ENCODE measurements around the gene NUDT5.
"Not testable (repeated sequence)": the region's sequence is repeated elsewhere in the genome, so short reads cannot be mapped to it uniquely, and the experiment has no call there.

The NUDT5 gene

DNA sequence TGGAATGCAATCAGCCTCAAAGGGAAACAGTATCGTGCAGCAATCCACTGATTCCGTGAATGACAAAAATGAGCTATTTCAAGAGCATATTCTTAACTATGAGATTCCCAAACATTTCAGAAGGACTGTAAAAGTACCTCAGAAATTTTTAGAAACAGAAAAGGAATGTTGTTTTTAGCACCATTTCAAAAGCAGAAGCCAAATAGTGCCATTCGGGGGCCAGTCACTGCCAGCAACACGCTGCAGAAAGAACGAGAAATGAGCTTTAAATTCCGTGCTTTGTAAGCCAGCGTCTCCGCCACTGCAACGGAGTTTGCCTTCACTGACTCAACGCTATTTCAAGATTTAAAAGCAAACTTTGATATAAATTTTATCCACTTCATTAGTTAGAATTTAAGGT is 6.3 kb downstream of the NUDT5 start:
- Histone ChIP-seq H3K4me3 (ENCODE audit: low read depth in 1 of 2, low read length in 2 of 2) (no peak overlapping the region), H3K27ac (ENCODE audit: low read depth, low read length) (no peak overlapping the region), H3K4me1 (ENCODE audit: control insufficient read depth in 1 of 2, insufficient read depth in 2 of 2, low read length in 2 of 2) (peaks cover 4 to 7% of the 10 kb centered on the region in 2 donors)

DNA sequence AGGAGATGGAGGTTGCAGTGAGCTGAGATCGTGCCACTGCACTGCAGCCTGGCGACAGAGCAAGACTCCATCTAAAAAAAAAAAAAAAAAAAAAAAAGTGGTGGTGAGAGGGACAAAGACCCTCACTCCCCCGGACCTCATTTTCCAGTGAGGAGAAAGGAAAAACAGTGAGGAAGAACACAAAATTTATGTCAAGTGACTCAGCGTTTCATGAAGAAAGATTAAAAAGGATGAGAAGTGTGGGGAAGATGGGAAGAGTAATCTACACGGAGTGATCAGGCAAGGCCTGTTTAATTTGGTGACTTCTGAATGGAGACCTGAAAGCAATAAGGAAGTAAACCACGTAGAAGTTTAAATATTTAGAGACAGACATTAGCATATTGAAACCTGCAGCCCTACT is 7.0 kb downstream of the NUDT5 start:
- H3K4me3 ChIP-seq (ENCODE audit: low read depth in 1 of 2, low read length in 2 of 2), result no peak overlapping the region
- no peaks in the 10 kb centered on the region for H3K9me3 ChIP-seq (ENCODE audit: control insufficient read depth in 1 of 2, low read length in 2 of 2)
- H3K4me1 ChIP-seq (ENCODE audit: control insufficient read depth in 1 of 2, insufficient read depth in 2 of 2, low read length in 2 of 2), result peaks cover 0 to 3% of the 10 kb centered on the region in 2 donors
- H3K9ac ChIP-seq (ENCODE audit: low read depth in 1 of 2, low read length in 2 of 2), result no peak overlapping the region
- H3K27ac ChIP-seq (ENCODE audit: low read depth, low read length), result no peak overlapping the region
- no peaks in the 10 kb centered on the region for H3K27me3 ChIP-seq (ENCODE audit: control insufficient read depth in 1 of 2, insufficient read depth in 2 of 2, low read length in 2 of 2)
- peaks cover 3 to 16% of the 10 kb centered on the region in 2 donors for H3K36me3 ChIP-seq (ENCODE audit: control insufficient read depth in 1 of 2, insufficient read depth in 2 of 2, low read length in 2 of 2)

More for the DNA sequence above, 6.3 kb downstream of the NUDT5 start:
- H3K27me3 ChIP-seq (ENCODE audit: control insufficient read depth in 1 of 2, insufficient read depth in 2 of 2, low read length in 2 of 2), result no peaks in the 10 kb centered on the region
- peaks cover 3 to 16% of the 10 kb centered on the region in 2 donors for H3K36me3 ChIP-seq (ENCODE audit: control insufficient read depth in 1 of 2, insufficient read depth in 2 of 2, low read length in 2 of 2)
- no peaks in the 10 kb centered on the region for H3K9me3 ChIP-seq (ENCODE audit: control insufficient read depth in 1 of 2, low read length in 2 of 2)
- no peak overlapping the region for H3K9ac ChIP-seq (ENCODE audit: low read depth in 1 of 2, low read length in 2 of 2)

DNA sequence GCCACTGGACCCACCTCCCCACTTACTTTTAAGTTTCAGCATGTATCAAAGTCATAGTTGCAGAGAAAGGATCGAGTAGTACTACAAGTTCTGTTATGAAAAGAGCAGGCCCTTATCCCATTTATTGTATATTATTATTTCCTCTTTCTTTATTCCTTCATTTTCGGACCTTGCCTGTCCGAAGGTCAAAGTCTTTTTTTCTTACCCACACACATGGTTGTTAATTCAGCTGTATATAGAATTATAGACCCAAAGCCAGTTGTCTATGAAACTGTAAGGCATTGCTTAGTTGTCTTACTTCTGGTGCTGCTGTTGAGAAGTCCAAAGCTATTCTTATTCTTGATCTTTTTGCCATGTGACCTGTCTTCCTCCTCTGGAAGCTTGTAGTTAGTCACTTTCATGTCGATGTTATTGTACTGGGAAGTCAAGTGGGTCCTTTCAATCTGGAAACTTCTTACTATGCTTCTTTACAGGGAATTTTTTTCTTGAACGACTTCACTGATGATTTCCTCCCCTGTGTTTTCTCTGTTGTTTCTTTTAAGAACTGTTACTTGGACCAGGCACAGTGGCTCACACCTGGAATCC is 8.3 kb downstream of the NUDT5 start:
- Histone ChIP-seq H3K27ac (ENCODE audit: low read depth, low read length) (no peak overlapping the region), H3K36me3 (ENCODE audit: control insufficient read depth in 1 of 2, insufficient read depth in 2 of 2, low read length in 2 of 2) (peaks cover 8 to 16% of the 10 kb centered on the region in 2 donors), H3K27me3 (ENCODE audit: control insufficient read depth in 1 of 2, insufficient read depth in 2 of 2, low read length in 2 of 2) (no peaks in the 10 kb centered on the region), H3K4me1 (ENCODE audit: control insufficient read depth in 1 of 2, insufficient read depth in 2 of 2, low read length in 2 of 2) (peaks cover 0 to 3% of the 10 kb centered on the region in 2 donors), H3K4me3 (ENCODE audit: low read depth in 1 of 2, low read length in 2 of 2) (no peak overlapping the region), H3K9me3 (ENCODE audit: control insufficient read depth in 1 of 2, low read length in 2 of 2) (no peaks in the 10 kb centered on the region), H3K9ac (ENCODE audit: low read depth in 1 of 2, low read length in 2 of 2) (no peak overlapping the region)

DNA sequence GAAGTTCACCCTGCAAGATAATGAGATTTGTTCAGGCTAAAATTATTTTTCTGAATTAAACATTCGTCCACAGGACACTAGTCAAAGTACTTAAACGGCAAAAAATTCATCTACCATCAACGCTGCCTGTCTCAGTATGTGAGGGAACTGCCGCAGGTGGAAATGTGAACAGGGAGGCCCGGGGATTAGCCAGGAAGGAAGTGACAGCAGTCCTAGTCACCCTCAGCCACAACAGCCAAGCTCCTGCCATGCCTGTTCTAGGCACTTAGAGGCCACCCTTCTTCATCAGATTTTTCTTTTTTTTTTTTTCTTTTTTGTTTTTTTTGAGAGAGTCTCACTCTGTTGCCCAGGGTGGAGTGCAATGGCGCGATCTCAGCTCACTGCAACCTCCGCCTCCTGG is 9.4 kb downstream of the NUDT5 start:
- Histone ChIP-seq H3K27me3 (ENCODE audit: control insufficient read depth in 1 of 2, insufficient read depth in 2 of 2, low read length in 2 of 2) (no peaks in the 10 kb centered on the region), H3K4me1 (ENCODE audit: control insufficient read depth in 1 of 2, insufficient read depth in 2 of 2, low read length in 2 of 2) (peaks cover 0 to 3% of the 10 kb centered on the region in 2 donors), H3K9me3 (ENCODE audit: control insufficient read depth in 1 of 2, low read length in 2 of 2) (no peaks in the 10 kb centered on the region), H3K4me3 (ENCODE audit: low read depth in 1 of 2, low read length in 2 of 2) (no peak overlapping the region), H3K9ac (ENCODE audit: low read depth in 1 of 2, low read length in 2 of 2) (no peak overlapping the region), H3K27ac (ENCODE audit: low read depth, low read length) (no peak overlapping the region), H3K36me3 (ENCODE audit: control insufficient read depth in 1 of 2, insufficient read depth in 2 of 2, low read length in 2 of 2) (peaks cover 8 to 13% of the 10 kb centered on the region in 2 donors)

DNA sequence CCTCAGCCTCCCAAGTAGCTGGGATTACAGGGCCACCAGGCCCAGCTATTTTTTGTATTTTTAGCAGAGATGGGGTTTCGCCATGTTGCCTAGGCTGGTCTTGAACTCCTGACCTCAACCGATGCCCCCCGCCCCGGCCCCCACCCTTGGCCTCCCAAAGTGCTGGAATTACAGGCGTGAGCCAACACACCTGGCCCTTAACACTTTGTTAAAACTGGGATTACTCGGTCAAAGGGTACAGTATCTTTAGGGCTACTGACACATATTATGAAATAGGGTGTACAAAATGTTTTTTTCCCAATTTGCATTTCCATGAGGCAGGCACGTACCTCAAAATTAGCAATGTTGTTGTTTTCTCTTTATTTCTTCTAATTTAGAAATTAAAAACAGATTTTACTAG is 11.5 kb downstream of the NUDT5 start:
- H3K27ac ChIP-seq (ENCODE audit: low read depth, low read length), result no peak overlapping the region
- no peaks in the 10 kb centered on the region for H3K9me3 ChIP-seq (ENCODE audit: control insufficient read depth in 1 of 2, low read length in 2 of 2)
- no peaks in the 10 kb centered on the region for H3K27me3 ChIP-seq (ENCODE audit: control insufficient read depth in 1 of 2, insufficient read depth in 2 of 2, low read length in 2 of 2)
- H3K36me3 ChIP-seq (ENCODE audit: control insufficient read depth in 1 of 2, insufficient read depth in 2 of 2, low read length in 2 of 2), result peaks cover 8 to 13% of the 10 kb centered on the region in 2 donors
- peaks cover 3 to 5% of the 10 kb centered on the region in 2 donors for H3K4me1 ChIP-seq (ENCODE audit: control insufficient read depth in 1 of 2, insufficient read depth in 2 of 2, low read length in 2 of 2)
- H3K4me3 ChIP-seq (ENCODE audit: low read depth in 1 of 2, low read length in 2 of 2), result no peak overlapping the region
- H3K9ac ChIP-seq (ENCODE audit: low read depth in 1 of 2, low read length in 2 of 2), result no peak overlapping the region

DNA sequence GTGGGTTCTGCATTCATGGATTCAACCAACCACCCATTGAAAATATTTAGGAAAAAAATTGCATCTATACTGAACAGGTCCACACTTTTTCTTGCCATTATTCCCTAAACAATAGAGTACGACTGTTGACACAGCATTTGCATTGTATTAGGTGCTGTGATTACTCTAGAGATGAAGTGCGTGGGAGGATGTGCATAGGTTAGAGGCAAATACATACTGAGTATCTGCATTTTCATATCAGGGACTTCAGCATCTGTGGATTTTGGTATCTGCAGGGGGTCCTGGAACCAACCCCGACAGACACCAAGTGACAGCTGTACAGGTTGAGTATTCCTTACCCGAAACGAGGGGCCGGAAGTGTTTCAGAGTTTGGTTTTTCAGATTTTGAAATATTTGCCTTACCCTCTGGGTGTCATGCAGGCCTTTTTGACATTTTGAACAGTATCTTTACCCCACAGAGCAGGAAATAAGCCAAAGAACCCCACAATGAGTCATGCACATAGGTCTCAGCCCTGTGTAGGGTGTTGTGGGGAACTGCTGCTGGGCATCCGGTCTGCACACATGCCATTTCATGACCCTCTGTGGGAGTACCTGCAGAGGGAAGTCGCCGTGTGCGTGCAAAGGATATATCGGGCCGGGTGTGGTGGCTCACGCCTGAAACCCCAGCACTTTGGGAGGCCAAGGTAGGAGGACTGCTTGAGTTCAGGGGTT is 14.5 kb downstream of the NUDT5 start:
- Histone ChIP-seq H3K4me3 (ENCODE audit: low read depth in 1 of 2, low read length in 2 of 2) (no peak overlapping the region), H3K27me3 (ENCODE audit: control insufficient read depth in 1 of 2, insufficient read depth in 2 of 2, low read length in 2 of 2) (no peaks in the 10 kb centered on the region), H3K27ac (ENCODE audit: low read depth, low read length) (no peak overlapping the region), H3K4me1 (ENCODE audit: control insufficient read depth in 1 of 2, insufficient read depth in 2 of 2, low read length in 2 of 2) (peaks cover 0 to 5% of the 10 kb centered on the region in 2 donors), H3K36me3 (ENCODE audit: control insufficient read depth in 1 of 2, insufficient read depth in 2 of 2, low read length in 2 of 2) (peaks cover 16 to 22% of the 10 kb centered on the region in 2 donors), H3K9ac (ENCODE audit: low read depth in 1 of 2, low read length in 2 of 2) (no peak overlapping the region), H3K9me3 (ENCODE audit: control insufficient read depth in 1 of 2, low read length in 2 of 2) (no peaks in the 10 kb centered on the region)

DNA sequence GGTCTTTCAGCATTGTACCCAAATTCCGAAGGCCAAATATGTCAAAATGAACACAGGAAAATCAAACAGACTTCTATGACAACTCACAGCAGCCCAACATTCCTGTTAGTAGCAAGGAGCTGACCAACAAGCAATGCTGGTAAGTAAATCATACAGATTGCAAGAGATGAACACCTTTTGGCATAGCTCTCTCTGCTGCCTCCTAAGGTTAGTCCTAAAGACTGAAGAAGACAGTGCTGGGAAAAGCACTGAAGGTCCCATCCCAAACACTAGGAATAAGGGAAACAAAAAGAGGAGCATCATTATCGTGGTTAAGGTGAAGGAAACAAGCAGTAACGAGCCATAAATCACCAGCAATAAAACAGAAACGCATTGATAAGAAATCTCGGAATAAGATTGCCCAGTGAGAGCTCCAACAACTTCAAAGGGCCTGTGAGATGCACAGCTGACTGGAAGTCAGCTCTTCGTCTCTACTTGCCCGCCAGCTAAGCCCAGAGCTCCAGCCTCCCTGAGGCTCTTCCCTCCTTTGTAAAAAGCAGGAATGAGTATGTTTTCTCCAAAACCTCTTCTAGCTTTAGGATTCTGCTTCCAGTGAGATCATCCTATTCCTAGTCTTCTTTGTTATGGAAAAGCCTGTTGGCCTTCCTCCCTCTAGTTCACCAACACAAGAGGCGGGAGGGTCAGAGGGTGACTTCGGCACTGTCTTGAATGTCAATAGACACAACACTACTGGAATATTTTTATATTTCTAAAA is 15.3 kb downstream of the NUDT5 start:
- H3K4me3 ChIP-seq (ENCODE audit: low read depth in 1 of 2, low read length in 2 of 2), result no peak overlapping the region
- H3K36me3 ChIP-seq (ENCODE audit: control insufficient read depth in 1 of 2, insufficient read depth in 2 of 2, low read length in 2 of 2), result peaks cover 16% of the 10 kb centered on the region in 2 donors
- H3K9ac ChIP-seq (ENCODE audit: low read depth in 1 of 2, low read length in 2 of 2), result no peak overlapping the region
- H3K27me3 ChIP-seq (ENCODE audit: control insufficient read depth in 1 of 2, insufficient read depth in 2 of 2, low read length in 2 of 2), result no peaks in the 10 kb centered on the region
- no peak overlapping the region for H3K27ac ChIP-seq (ENCODE audit: low read depth, low read length)
- no peaks in the 10 kb centered on the region for H3K9me3 ChIP-seq (ENCODE audit: control insufficient read depth in 1 of 2, low read length in 2 of 2)
- peaks cover 0 to 5% of the 10 kb centered on the region in 2 donors for H3K4me1 ChIP-seq (ENCODE audit: control insufficient read depth in 1 of 2, insufficient read depth in 2 of 2, low read length in 2 of 2)

DNA sequence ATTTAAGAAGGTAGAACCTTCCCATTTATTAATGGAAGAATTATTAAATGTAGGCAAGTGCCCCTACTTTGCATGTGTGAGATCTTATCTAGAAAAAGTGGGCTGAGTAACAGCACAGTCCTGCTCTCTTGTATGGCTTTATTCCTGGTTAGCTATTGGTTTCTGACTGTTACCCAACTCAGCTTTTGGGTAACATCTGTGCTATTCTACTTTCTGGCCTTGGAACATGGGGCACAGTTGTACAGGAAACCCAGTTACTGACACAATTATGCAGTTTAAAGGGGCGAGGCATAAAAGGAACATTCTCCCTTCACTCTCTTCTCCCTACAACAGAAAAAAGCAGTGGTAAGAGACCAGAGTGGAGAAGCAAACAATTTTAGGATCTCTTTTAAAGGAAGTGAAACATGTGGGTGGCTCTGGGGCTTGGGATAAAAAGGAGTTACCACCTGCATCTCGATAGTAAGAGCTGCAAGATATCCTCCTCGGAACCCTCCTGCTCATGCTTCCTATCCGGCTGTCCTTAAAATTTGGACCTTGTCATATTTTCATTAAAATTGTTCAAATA is 16.0 kb downstream of the NUDT5 start:
- Histone ChIP-seq H3K36me3 (ENCODE audit: control insufficient read depth in 1 of 2, insufficient read depth in 2 of 2, low read length in 2 of 2) (peaks cover 14 to 15% of the 10 kb centered on the region in 2 donors), H3K4me3 (ENCODE audit: low read depth in 1 of 2, low read length in 2 of 2) (no peak overlapping the region), H3K27ac (ENCODE audit: low read depth, low read length) (no peak overlapping the region), H3K4me1 (ENCODE audit: control insufficient read depth in 1 of 2, insufficient read depth in 2 of 2, low read length in 2 of 2) (peaks cover 0 to 5% of the 10 kb centered on the region in 2 donors), H3K9ac (ENCODE audit: low read depth in 1 of 2, low read length in 2 of 2) (no peak overlapping the region), H3K9me3 (ENCODE audit: control insufficient read depth in 1 of 2, low read length in 2 of 2) (no peaks in the 10 kb centered on the region), H3K27me3 (ENCODE audit: control insufficient read depth in 1 of 2, insufficient read depth in 2 of 2, low read length in 2 of 2) (no peaks in the 10 kb centered on the region)

DNA sequence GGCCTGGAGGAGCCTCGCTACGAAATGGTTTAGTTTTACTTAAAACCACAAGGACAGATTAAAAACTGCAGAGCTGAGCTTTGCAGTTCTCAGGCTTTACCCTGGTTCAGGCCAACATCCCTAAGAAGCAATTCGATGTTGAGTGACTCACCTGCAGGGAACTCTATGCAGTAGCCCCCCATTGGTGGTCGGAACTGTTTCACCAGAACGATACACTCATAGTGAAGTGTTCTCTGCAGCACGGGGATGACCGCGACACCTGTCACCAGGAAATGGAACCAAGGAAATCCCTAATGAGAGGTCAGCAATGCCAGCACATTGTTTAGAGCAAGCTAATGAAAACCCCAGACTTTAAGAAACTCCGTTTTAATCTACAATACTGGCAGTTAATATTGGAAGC is 18.0 kb downstream of the NUDT5 start:
- no peak overlapping the region for H3K9ac ChIP-seq (ENCODE audit: low read depth in 1 of 2, low read length in 2 of 2)
- no peaks in the 10 kb centered on the region for H3K9me3 ChIP-seq (ENCODE audit: control insufficient read depth in 1 of 2, low read length in 2 of 2)
- H3K36me3 ChIP-seq (ENCODE audit: control insufficient read depth in 1 of 2, insufficient read depth in 2 of 2, low read length in 2 of 2), result peaks cover 16 to 30% of the 10 kb centered on the region in 2 donors
- H3K4me3 ChIP-seq (ENCODE audit: low read depth in 1 of 2, low read length in 2 of 2), result no peak overlapping the region
- no peak overlapping the region for H3K27ac ChIP-seq (ENCODE audit: low read depth, low read length)
- peaks cover 0 to 5% of the 10 kb centered on the region in 2 donors for H3K4me1 ChIP-seq (ENCODE audit: control insufficient read depth in 1 of 2, insufficient read depth in 2 of 2, low read length in 2 of 2)
- no peaks in the 10 kb centered on the region for H3K27me3 ChIP-seq (ENCODE audit: control insufficient read depth in 1 of 2, insufficient read depth in 2 of 2, low read length in 2 of 2)

DNA sequence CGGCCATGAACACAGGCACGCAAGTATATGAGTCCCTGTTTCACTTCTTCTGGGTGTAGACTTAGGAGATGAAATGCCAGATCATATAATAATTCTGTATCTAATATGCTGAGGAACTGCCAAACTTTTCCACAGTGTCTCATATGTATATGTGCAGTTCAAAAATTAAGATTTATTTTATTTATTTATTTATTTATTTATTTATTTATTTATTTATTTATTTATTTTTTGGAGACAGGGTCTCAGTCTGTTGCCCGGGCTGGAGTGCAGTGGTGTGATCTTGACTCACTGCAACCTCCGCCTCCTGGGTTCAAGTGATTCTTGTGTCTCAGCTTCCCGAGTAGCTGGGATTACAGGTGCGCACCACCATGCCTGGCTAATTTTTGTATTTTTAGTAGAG is 24.2 kb downstream of the NUDT5 start:
- not testable (repeated sequence) for H3K4me3 ChIP-seq (ENCODE audit: low read depth in 1 of 2, low read length in 2 of 2); H3K9me3 ChIP-seq (ENCODE audit: control insufficient read depth in 1 of 2, low read length in 2 of 2); H3K27me3 ChIP-seq (ENCODE audit: control insufficient read depth in 1 of 2, insufficient read depth in 2 of 2, low read length in 2 of 2); H3K27ac ChIP-seq (ENCODE audit: low read depth, low read length); H3K9ac ChIP-seq (ENCODE audit: low read depth in 1 of 2, low read length in 2 of 2); H3K4me1 ChIP-seq (ENCODE audit: control insufficient read depth in 1 of 2, insufficient read depth in 2 of 2, low read length in 2 of 2)
- H3K36me3 ChIP-seq (ENCODE audit: control insufficient read depth in 1 of 2, insufficient read depth in 2 of 2, low read length in 2 of 2), result peaks cover 42 to 72% of the 10 kb centered on the region in 2 donors
